Measurements from ENCODE around the gene METTL1. TPM values are rescaled to one million over a fixed set of nuclear protein-coding genes. Genes with fewer than 3 reads are reported as not detected.
"Not testable (repeated sequence)": the region's sequence is repeated elsewhere in the genome, so short reads cannot be mapped to it uniquely, and the experiment has no call there.

Gene METTL1
- total RNA-seq, 6 donors from 2014 or later, result 1.3 to 30.2 (median 16.9) TPM

GRCh38 chr12:57724003-57724935 lies 47.6 kb downstream of the METTL1 start:
- TF ChIP-seq, protein P1, sequence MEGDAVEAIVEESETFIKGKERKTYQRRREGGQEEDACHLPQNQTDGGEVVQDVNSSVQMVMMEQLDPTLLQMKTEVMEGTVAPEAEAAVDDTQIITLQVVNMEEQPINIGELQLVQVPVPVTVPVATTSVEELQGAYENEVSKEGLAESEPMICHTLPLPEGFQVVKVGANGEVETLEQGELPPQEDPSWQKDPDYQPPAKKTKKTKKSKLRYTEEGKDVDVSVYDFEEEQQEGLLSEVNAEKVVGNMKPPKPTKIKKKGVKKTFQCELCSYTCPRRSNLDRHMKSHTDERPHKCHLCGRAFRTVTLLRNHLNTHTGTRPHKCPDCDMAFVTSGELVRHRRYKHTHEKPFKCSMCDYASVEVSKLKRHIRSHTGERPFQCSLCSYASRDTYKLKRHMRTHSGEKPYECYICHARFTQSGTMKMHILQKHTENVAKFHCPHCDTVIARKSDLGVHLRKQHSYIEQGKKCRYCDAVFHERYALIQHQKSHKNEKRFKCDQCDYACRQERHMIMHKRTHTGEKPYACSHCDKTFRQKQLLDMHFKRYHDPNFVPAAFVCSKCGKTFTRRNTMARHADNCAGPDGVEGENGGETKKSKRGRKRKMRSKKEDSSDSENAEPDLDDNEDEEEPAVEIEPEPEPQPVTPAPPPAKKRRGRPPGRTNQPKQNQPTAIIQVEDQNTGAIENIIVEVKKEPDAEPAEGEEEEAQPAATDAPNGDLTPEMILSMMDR (IDR thresholded peaks at IDR 0.05), result no peak
- no peak for TF ChIP-seq EP300 (IDR thresholded peaks at IDR 0.05)
- TF ChIP-seq POLR2A (IDR thresholded peaks at IDR 0.05), result no peak
- no peak for TF ChIP-seq POLR2AphosphoS5 (IDR thresholded peaks at IDR 0.05)
- Histone ChIP-seq H3K9me3 (no peaks in the 10 kb centered on the region), H3K4me3 (no peak overlapping the region), H3K4me1 (peaks cover 7 to 24% (median 15%) of the 10 kb centered on the region in 4 donors), H3K36me3 (peaks cover 5 to 43% (median 31%) of the 10 kb centered on the region in 4 donors), H3K27me3 (no peaks in the 10 kb centered on the region), H3K27ac (no peak overlapping the region)
- ATAC-seq (ENCODE audit: low FRiP score in 2 of 2) (no peak), DNase-seq (no peak)
- 82 to 84% methylated on average over 8 to 12 of the region's 12 CpGs for WGBS, 2 donors

GRCh38 chr12:57723630-57723962 lies 48.3 kb downstream of the METTL1 start:
- Histone ChIP-seq H3K27ac (no peak overlapping the region), H3K36me3 (peaks cover 11 to 49% (median 37%) of the 10 kb centered on the region in 4 donors), H3K9me3 (no peaks in the 10 kb centered on the region), H3K4me1 (peaks cover 7 to 24% (median 15%) of the 10 kb centered on the region in 4 donors), H3K4me3 (no peak overlapping the region), H3K27me3 (no peaks in the 10 kb centered on the region)
- TF ChIP-seq POLR2AphosphoS5 (IDR thresholded peaks at IDR 0.05) (no peak), POLR2A (IDR thresholded peaks at IDR 0.05) (no peak)
- WGBS, 2 donors, result 63% methylated on average over 2 of the region's 2 CpGs
- DNase-seq, result no peak
- ATAC-seq (ENCODE audit: low FRiP score in 2 of 2), result no peak

GRCh38 chr12:57722716-57723629 lies 48.9 kb downstream of the METTL1 start:
- WGBS, 2 donors, result 61 to 62% methylated on average over 11 of the region's 11 CpGs
- no peak overlapping the region for H3K4me3 ChIP-seq
- peaks cover 18 to 56% (median 44%) of the 10 kb centered on the region in 4 donors for H3K36me3 ChIP-seq
- no peaks in the 10 kb centered on the region for H3K9me3 ChIP-seq
- ATAC-seq (ENCODE audit: low FRiP score in 2 of 2), result no peak
- peaks cover 7 to 24% (median 15%) of the 10 kb centered on the region in 4 donors for H3K4me1 ChIP-seq
- H3K27ac ChIP-seq, result no peak overlapping the region
- TF ChIP-seq, protein P1 (IDR thresholded peaks at IDR 0.05), result no peak
- no peaks in the 10 kb centered on the region for H3K27me3 ChIP-seq
- no peak for DNase-seq

GRCh38 chr12:57721846-57722608 lies 49.9 kb downstream of the METTL1 start:
- not testable (repeated sequence) for H3K27me3 ChIP-seq; H3K9me3 ChIP-seq; ATAC-seq (ENCODE audit: low FRiP score in 2 of 2); H3K27ac ChIP-seq; DNase-seq; H3K4me3 ChIP-seq
- H3K4me1 ChIP-seq, result peaks cover 6 to 16% (median 9%) of the 10 kb centered on the region in 4 donors
- WGBS, 2 donors, result 93 to 96% methylated on average over 14 to 16 of the region's 16 CpGs
- H3K36me3 ChIP-seq, result peaks cover 22 to 57% (median 47%) of the 10 kb centered on the region in 4 donors

DNA sequence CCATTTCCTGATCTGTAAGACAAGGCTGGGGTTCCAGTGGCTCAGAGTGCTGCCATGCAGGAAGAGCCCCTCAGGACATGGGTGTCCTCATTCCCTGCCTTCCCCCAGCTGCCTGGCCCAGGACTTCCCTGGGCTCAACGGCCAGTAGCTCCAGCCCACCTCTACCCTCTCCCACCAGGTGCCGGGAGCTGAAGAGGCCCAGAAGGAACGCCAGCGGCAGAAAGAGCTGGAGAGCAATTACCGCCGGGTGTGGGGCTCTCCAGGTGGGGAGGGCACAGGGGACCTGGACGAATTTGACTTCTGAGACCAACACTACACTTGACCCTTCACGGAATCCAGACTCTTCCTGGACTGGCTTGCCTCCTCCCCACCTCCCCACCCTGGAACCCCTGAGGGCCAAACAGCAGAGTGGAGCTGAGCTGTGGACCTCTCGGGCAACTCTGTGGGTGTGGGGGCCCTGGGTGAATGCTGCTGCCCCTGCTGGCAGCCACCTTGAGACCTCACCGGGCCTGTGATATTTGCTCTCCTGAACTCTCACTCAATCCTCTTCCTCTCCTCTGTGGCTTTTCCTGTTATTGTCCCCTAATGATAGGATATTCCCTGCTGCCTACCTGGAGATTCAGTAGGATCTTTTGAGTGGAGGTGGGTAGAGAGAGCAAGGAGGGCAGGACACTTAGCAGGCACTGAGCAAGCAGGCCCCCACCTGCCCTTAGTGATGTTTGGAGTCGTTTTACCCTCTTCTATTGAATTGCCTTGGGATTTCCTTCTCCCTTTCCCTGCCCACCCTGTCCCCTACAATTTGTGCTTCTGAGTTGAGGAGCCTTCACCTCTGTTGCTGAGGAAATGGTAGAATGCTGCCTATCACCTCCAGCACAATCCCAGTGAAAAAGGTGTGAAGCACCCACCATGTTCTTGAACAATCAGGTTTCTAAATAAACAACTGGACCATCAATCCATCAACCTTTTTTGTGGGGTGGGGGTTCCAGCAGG lies 51.0 kb downstream of the METTL1 start:
- TF ChIP-seq POLR2AphosphoS5 (IDR thresholded peaks at IDR 0.05) (no peak), EP300 (IDR thresholded peaks at IDR 0.05) (no peak)
- TF ChIP-seq, protein P1 (IDR thresholded peaks at IDR 0.05), result no peak
- Histone ChIP-seq H3K27ac (no peak overlapping the region), H3K27me3 (no peaks in the 10 kb centered on the region), H3K9me3 (no peaks in the 10 kb centered on the region), H3K4me3 (no peak overlapping the region), H3K36me3 (peaks cover 31 to 63% (median 55%) of the 10 kb centered on the region in 4 donors), H3K4me1 (peaks cover 3 to 7% (median 3%) of the 10 kb centered on the region in 4 donors)
- DNase-seq (no peak), ATAC-seq (ENCODE audit: low FRiP score in 2 of 2) (no peak)
- 83 to 84% methylated on average over 10 to 11 of the region's 11 CpGs for WGBS, 2 donors
